H9 (cell line): Measurements from ENCODE around the gene IL1RAPL2. TPM values are rescaled to one million over a fixed set of nuclear protein-coding genes. Genes with fewer than 3 reads are reported as not detected.

ENCODE experiments used
- DNase-seq: peaks from one replicate; pipeline ENCODE4 v3.0.0-alpha.2; 2017
- H2AFZ ChIP-seq: one replicate; pipeline ENCODE4 v1.6.1; 2013; ENCODE audit warnings: mild to moderate bottlenecking, low read length, control low read depth, moderate library complexity
- H2AK5ac ChIP-seq: 2 replicates; pipeline ENCODE4 v1.6.1; 2013; ENCODE audit warnings: low read length, control low read depth, mixed read lengths; ENCODE audit not compliant: insufficient read length
- H2BK120ac ChIP-seq: one replicate; pipeline ENCODE4 v1.6.1; 2013; ENCODE audit warnings: low read depth, mild to moderate bottlenecking, low read length, control low read depth, inconsistent platforms; ENCODE audit not compliant: poor library complexity, severe bottlenecking
- H2BK12ac ChIP-seq: 2 replicates; pipeline ENCODE4 v1.6.1; 2013; ENCODE audit warnings: low read length, control low read depth, mixed read lengths, low read depth; ENCODE audit not compliant: insufficient read length
- H2BK15ac ChIP-seq: 2 replicates; pipeline ENCODE4 v1.6.1; 2013; ENCODE audit warnings: low read depth, low read length, control low read depth
- H2BK20ac ChIP-seq: one replicate; pipeline ENCODE4 v1.6.1; 2013; ENCODE audit warnings: low read depth, mild to moderate bottlenecking, low read length, control low read depth, inconsistent platforms; ENCODE audit not compliant: poor library complexity, severe bottlenecking
- H2BK5ac ChIP-seq: 2 replicates; pipeline ENCODE4 v1.6.1; 2013; ENCODE audit warnings: low read length, control low read depth, mixed read lengths; ENCODE audit not compliant: insufficient read length
- H3K14ac ChIP-seq: 2 replicates; pipeline ENCODE4 v1.6.1; 2013; ENCODE audit warnings: low read length, control low read depth; ENCODE audit not compliant: insufficient read depth
- H3K18ac ChIP-seq: 2 replicates; pipeline ENCODE4 v1.6.1; 2013; ENCODE audit warnings: low read depth, mild to moderate bottlenecking, mixed read lengths, low read length, control low read depth; ENCODE audit not compliant: insufficient read length
- H3K23ac ChIP-seq: 2 replicates; pipeline ENCODE4 v1.6.1; 2013; ENCODE audit warnings: low read length, control low read depth, mixed read lengths, low read depth; ENCODE audit not compliant: insufficient read length
- H3K23me2 ChIP-seq: 2 replicates; pipeline ENCODE4 v1.6.1; 2013; ENCODE audit warnings: low read depth, mild to moderate bottlenecking, mixed read lengths, low read length, control low read depth; ENCODE audit not compliant: insufficient read length, poor library complexity, severe bottlenecking
- H3K27ac ChIP-seq: 2 replicates; pipeline ENCODE4 v1.5.1; 2013; ENCODE audit warnings: low read length, control low read depth, mixed read lengths, low read depth; ENCODE audit not compliant: insufficient read length
- H3K27me3 ChIP-seq: 2 replicates; pipeline ENCODE4 v1.6.1; 2013; ENCODE audit warnings: low read length, control low read depth, inconsistent platforms; ENCODE audit not compliant: insufficient read depth
- H3K4ac ChIP-seq: 2 replicates; pipeline ENCODE4 v1.6.1; 2013; ENCODE audit warnings: low read depth, mild to moderate bottlenecking, control low read depth, inconsistent platforms, low read length, moderate library complexity
- H3K4me1 ChIP-seq: 2 replicates; pipeline ENCODE4 v1.6.1; 2013; ENCODE audit warnings: low read length, control low read depth, inconsistent platforms; ENCODE audit not compliant: insufficient read depth
- H3K4me2 ChIP-seq: 2 replicates; pipeline ENCODE4 v1.6.1; 2013; ENCODE audit warnings: low read length, control low read depth, mixed read lengths; ENCODE audit not compliant: insufficient read length, insufficient read depth
- H3K56ac ChIP-seq: 2 replicates; pipeline ENCODE4 v1.6.1; 2013; ENCODE audit warnings: low read depth, mild to moderate bottlenecking, mixed read lengths, low read length, control low read depth; ENCODE audit not compliant: insufficient read length
- H3K79me1 ChIP-seq: 2 replicates; pipeline ENCODE4 v1.6.1; 2013; ENCODE audit warnings: low read depth, mild to moderate bottlenecking, moderate library complexity, low read length, control low read depth, inconsistent platforms; ENCODE audit not compliant: insufficient read depth, poor library complexity, severe bottlenecking
- H3K79me2 ChIP-seq: 2 replicates; pipeline ENCODE4 v1.6.1; 2013; ENCODE audit warnings: low read length, control low read depth, inconsistent platforms; ENCODE audit not compliant: insufficient read depth
- H3K9ac ChIP-seq: 2 replicates; pipeline ENCODE4 v1.6.1; 2013; ENCODE audit warnings: low read length, control low read depth, mixed read lengths; ENCODE audit not compliant: insufficient read length; ENCODE audit errors: extremely low read depth
- H3K9me3 ChIP-seq: one replicate; pipeline ENCODE4 v1.6.1; 2013; ENCODE audit warnings: low read depth, low read length, inconsistent platforms; ENCODE audit not compliant: control insufficient read depth
- H3T11ph ChIP-seq: one replicate; pipeline ENCODE4 v1.6.1; 2013; ENCODE audit warnings: mild to moderate bottlenecking, low read length, control low read depth, inconsistent platforms
- H4K20me1 ChIP-seq: one replicate; pipeline ENCODE4 v1.6.1; 2013; ENCODE audit not compliant: control insufficient read depth, insufficient read length, insufficient read depth
- H4K5ac ChIP-seq: 2 replicates; pipeline ENCODE4 v1.6.1; 2013; ENCODE audit warnings: low read depth, mild to moderate bottlenecking, mixed read lengths, low read length, control low read depth; ENCODE audit not compliant: insufficient read length
- H4K8ac ChIP-seq: replicated peaks from 2 replicates; pipeline ENCODE4 v1.6.1; 2013; ENCODE audit warnings: low read length, control low read depth, mixed read lengths, low read depth; ENCODE audit not compliant: insufficient read length
- H4K91ac ChIP-seq: 2 replicates; pipeline ENCODE4 v1.6.1; 2013; ENCODE audit warnings: low read depth, mild to moderate bottlenecking, moderate library complexity, mixed read lengths, low read length, control low read depth; ENCODE audit not compliant: insufficient read length
- H3K27ac Mint-ChIP-seq, 3 experiments: 2 replicates in 2 of 3; 3 replicates in 1 of 3; pipeline ENCODE4 v1.8.0; 2020 to 2021; ENCODE audit warnings: mixed read lengths in 3 of 3, mild to moderate bottlenecking in 1 of 3, moderate library complexity in 1 of 3
- H3K27me3 Mint-ChIP-seq: 2 replicates; pipeline ENCODE4 v1.8.0; 2021; ENCODE audit warnings: low read depth, mild to moderate bottlenecking, moderate library complexity, mixed read lengths
- H3K36me3 Mint-ChIP-seq, 3 experiments: 2 replicates in 2 of 3; 3 replicates in 1 of 3; pipeline ENCODE4 v1.8.0; 2020 to 2021; ENCODE audit warnings: low read depth in 3 of 3, mixed read lengths in 3 of 3; ENCODE audit not compliant: insufficient read depth in 1 of 3
- H3K4me1 Mint-ChIP-seq, 2 experiments: 2 replicates each; pipeline ENCODE4 v1.8.0; 2020; ENCODE audit warnings: mixed read lengths in 2 of 2
- H3K4me3 Mint-ChIP-seq, 2 experiments: 2 replicates in 1 of 2; 3 replicates in 1 of 2; pipeline ENCODE4 v1.8.0; 2020 to 2021; ENCODE audit warnings: mild to moderate bottlenecking in 2 of 2, mixed read lengths in 2 of 2, moderate library complexity in 1 of 2
- H3K9me3 Mint-ChIP-seq, 2 experiments: 2 replicates in 1 of 2; 3 replicates in 1 of 2; pipeline ENCODE4 v1.8.0; 2020; ENCODE audit warnings: mild to moderate bottlenecking in 2 of 2, mixed read lengths in 2 of 2, moderate library complexity in 1 of 2
- WGBS: extraction: QIAGEN DNeasy Blood & Tissue Kit; methylation state at CpG from one replicate; pipeline ENCODE4 v1.1.7; 2013; ENCODE audit warnings: missing lambda C conversion rate, low lambda C conversion rate, mixed read lengths; ENCODE audit not compliant: insufficient read length; ENCODE audit errors: extremely low coverage; 5-methylcytosine and 5-hydroxymethylcytosine counted together
- total RNA-seq: library from RNA; stranded (reverse); gene quantifications from 2 replicates; pipeline ENCODE4 v1.2.1, GENCODE V29; 2021
- TF ChIP-seq, protein P1 (sequence below): fragments of 200-600 bp; sonication (generic); conservative IDR thresholded peaks from 3 replicates; pipeline ENCODE4 v1.8.0; 2021; ENCODE audit warnings: antibody characterized with exemption, mild to moderate bottlenecking

Gene IL1RAPL2
- total RNA-seq, 1 experiment from 2014 or later, result not detected

DNA sequence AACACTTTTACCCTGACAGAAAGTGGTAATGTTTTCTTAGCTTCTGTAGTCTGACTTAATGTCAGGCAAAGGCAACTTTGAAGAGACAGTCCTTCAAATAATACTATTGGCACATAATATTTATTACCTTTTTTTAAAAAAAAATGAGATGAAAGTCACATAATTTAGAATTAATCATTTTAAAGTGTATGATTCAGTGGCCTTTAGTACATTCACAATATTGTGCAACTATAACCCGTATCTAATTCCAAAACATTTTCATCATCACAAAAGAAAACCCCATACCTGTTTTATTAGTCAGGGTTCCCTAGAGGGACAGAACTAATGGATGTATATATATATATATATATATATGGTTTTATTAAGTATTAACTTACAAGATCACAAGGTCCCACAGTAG, 749.2 kb downstream of the IL1RAPL2 start:
- no peak overlapping the region for H3K4me2 ChIP-seq
- no CpG with 5 or more reads among the region's 1 CpG for WGBS

More for the DNA sequence above, 749.2 kb downstream of the IL1RAPL2 start:
- no peak for DNase-seq
- no peak overlapping the region for H4K91ac ChIP-seq
- no peak overlapping the region for H3K23ac ChIP-seq
- no peak overlapping the region for H3K27ac ChIP-seq
- no peak overlapping the region for H2BK5ac ChIP-seq
- peaks cover 0 to 6% of the 10 kb centered on the region in 2 experiments; a peak in 1 of 4 replicates for H3K4me1 Mint-ChIP-seq
- no peak overlapping the region for H4K8ac ChIP-seq
- no peaks in the 10 kb centered on the region for H3K36me3 Mint-ChIP-seq
- H3K9me3 ChIP-seq, result no peaks in the 10 kb centered on the region
- no peak overlapping the region for H2BK120ac ChIP-seq
- no peak overlapping the region for H3T11ph ChIP-seq
- H3K27ac Mint-ChIP-seq, result no peak overlapping the region; a peak in 1 of 7 replicates
- H2BK15ac ChIP-seq, result no peak overlapping the region
- H4K20me1 ChIP-seq, result no peaks in the 10 kb centered on the region
- H3K27me3 ChIP-seq, result no peaks in the 10 kb centered on the region
- no peak overlapping the region for H3K9ac ChIP-seq
- no peak overlapping the region for H3K18ac ChIP-seq
- H3K23me2 ChIP-seq, result no peaks in the 10 kb centered on the region
- H3K4ac ChIP-seq, result no peak overlapping the region
- peaks cover 0 to 38% of the 10 kb centered on the region in 2 experiments; a peak in 2 of 5 replicates for H3K9me3 Mint-ChIP-seq
- H3K4me1 ChIP-seq, result no peaks in the 10 kb centered on the region
- H3K14ac ChIP-seq, result no peak overlapping the region
- H3K79me1 ChIP-seq, result no peaks in the 10 kb centered on the region
- TF ChIP-seq, protein P1, sequence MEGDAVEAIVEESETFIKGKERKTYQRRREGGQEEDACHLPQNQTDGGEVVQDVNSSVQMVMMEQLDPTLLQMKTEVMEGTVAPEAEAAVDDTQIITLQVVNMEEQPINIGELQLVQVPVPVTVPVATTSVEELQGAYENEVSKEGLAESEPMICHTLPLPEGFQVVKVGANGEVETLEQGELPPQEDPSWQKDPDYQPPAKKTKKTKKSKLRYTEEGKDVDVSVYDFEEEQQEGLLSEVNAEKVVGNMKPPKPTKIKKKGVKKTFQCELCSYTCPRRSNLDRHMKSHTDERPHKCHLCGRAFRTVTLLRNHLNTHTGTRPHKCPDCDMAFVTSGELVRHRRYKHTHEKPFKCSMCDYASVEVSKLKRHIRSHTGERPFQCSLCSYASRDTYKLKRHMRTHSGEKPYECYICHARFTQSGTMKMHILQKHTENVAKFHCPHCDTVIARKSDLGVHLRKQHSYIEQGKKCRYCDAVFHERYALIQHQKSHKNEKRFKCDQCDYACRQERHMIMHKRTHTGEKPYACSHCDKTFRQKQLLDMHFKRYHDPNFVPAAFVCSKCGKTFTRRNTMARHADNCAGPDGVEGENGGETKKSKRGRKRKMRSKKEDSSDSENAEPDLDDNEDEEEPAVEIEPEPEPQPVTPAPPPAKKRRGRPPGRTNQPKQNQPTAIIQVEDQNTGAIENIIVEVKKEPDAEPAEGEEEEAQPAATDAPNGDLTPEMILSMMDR, result no peak
- H2BK12ac ChIP-seq, result no peak overlapping the region
- H3K4me3 Mint-ChIP-seq, result no peak overlapping the region
- no peaks in the 10 kb centered on the region for H3K27me3 Mint-ChIP-seq
- H3K79me2 ChIP-seq, result no peaks in the 10 kb centered on the region
- H2AK5ac ChIP-seq, result no peak overlapping the region
- H4K5ac ChIP-seq, result no peak overlapping the region
- H2BK20ac ChIP-seq, result no peak overlapping the region
- no peak overlapping the region for H2AFZ ChIP-seq
- no peak overlapping the region for H3K56ac ChIP-seq
